ENCODE results near the gene ITGA11.

Gene ITGA11

GRCh38 chr15:68447976-68448755 is 16.2 kb upstream of the ITGA11 start:
- DNase-seq: no peak

DNA sequence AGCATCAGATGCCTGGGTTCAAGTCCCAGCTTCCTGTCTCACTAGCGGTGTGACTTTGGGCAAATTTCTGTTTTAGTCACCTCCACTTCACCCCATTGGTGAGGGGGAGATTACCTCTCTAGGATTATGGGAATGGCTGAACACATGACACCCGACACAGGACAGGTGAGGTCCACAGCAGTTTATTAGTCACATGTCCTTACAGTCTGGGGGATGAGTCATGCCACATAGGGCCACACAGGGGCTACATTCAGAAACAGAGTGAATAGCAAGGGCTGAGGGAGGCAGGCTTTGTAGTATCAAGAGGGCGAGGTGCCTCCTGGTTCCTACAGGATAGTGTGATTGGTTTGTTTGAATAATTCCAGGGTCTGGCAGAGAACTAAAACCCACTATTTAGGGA is 15.2 kb upstream of the ITGA11 start:
- no peak for DNase-seq

- no peak for DNase-seq
These were observed 13.4 kb upstream of the ITGA11 start for GRCh38 chr15:68445351-68445750.

GRCh38 chr15:68444336-68444735 is 12.4 kb upstream of the ITGA11 start:
- no peak for DNase-seq

GRCh38 chr15:68442903-68443302 is 10.9 kb upstream of the ITGA11 start:
- DNase-seq: no peak

GRCh38 chr15:68442041-68442440 is 10.1 kb upstream of the ITGA11 start:
- DNase-seq: no peak

DNA sequence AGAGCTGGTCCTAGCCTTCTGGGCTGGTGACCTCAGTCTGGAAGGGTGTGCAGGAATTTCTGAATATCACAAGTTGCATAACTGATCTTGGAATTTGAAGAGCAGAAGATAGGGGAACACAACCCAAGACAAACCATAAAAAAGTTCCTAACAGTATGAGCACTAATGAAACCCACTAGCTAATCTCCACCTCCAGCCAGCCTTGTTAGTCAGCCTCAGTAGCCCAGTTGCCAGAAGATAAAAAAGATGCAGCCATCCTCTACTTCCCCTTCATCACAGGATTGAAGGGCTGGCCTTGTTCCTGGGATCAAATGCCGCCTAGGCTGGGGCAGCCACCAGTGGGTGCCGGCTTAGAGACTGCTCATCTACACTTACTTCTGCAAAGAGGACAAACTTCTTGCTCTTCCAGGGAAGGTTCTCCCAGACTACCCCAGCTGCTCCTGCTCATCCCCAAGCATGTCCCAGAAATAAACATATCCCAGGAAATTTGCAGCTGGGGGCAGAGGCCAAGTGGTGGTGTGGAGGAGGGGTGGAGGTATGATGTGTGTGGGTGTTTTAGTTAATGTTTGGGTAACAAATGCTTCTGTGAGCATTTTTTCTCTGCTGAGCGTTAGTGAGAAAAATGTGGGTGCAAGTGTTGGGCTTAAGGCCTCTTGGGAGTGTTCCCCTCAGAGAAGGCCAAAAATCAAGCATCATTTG is 9.2 kb upstream of the ITGA11 start:
- DNase-seq: no peak

GRCh38 chr15:68440136-68440535 is 8.2 kb upstream of the ITGA11 start:
- no peak for DNase-seq

GRCh38 chr15:68439506-68439905 is 7.5 kb upstream of the ITGA11 start:
- DNase-seq: no peak

- DNase-seq: no peak
These were observed 4.7 kb upstream of the ITGA11 start for GRCh38 chr15:68436680-68437079.

DNA sequence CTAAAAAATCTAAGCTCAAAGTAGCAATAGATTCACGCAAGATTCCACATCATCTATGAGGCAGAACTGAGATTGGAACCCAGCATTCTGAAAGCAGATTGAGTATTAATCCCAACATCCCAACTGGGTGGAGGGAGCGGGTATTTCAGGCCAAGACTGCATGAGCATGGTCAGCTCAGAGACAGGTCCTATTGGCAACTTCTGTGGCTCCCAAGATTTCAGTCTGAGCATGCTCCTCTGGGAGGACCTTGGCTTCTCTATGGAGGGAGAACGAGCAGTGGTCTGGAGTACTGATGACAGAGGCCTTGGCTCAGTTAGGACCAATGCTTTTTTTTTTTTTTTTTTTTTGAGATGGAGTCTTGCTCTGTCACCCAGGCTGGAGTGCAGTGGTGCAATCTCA is 4.0 kb upstream of the ITGA11 start:
- no peak for DNase-seq

- no peak for DNase-seq
These were observed 2.1 kb upstream of the ITGA11 start for GRCh38 chr15:68434021-68434420.

GRCh38 chr15:68433551-68433950 is 1.6 kb upstream of the ITGA11 start:
- no peak for DNase-seq

- no peak for DNase-seq
These were observed 590 bp upstream of the ITGA11 start for GRCh38 chr15:68432441-68433064.

DNA sequence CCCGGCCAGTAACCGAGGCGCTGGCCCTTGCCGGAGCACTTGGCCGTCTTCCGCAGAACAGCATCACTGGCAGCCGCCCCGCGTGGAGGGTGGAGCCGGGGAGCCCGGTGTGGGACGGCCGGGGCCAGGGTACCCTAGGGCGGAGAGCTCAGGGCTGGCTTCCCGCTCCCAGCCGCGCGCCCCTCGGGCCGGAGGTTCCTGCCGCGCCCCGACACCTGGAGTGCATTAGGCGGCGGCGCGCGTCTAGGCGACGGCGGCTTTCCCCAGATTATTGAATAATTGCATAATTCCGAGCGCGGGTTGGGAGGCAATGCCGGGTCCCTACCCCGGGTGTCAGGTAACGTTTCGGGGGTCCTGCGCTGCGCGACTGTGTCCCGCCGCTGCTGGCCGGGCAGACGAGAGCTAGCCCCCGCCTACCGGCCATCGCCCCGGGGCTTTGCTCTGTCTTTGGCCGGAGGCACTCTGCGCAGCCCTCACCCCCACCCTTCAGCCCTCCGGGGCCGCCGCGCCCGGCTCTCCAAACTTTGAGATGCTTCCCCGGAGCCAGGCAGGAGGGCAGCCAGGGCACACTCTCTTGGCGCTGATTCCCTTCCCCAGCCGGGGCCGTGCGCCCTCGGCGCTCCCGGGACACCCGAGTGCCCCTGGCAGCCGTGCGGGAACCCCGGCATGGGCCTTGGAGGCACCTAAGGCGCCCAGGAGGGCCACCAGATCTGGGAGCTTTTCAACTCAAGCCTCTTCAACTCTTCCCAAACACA is 749 bp downstream of the ITGA11 start:
- no peak for DNase-seq

GRCh38 chr15:68430471-68431036 is 1.4 kb downstream of the ITGA11 start:
- DNase-seq: no peak

DNA sequence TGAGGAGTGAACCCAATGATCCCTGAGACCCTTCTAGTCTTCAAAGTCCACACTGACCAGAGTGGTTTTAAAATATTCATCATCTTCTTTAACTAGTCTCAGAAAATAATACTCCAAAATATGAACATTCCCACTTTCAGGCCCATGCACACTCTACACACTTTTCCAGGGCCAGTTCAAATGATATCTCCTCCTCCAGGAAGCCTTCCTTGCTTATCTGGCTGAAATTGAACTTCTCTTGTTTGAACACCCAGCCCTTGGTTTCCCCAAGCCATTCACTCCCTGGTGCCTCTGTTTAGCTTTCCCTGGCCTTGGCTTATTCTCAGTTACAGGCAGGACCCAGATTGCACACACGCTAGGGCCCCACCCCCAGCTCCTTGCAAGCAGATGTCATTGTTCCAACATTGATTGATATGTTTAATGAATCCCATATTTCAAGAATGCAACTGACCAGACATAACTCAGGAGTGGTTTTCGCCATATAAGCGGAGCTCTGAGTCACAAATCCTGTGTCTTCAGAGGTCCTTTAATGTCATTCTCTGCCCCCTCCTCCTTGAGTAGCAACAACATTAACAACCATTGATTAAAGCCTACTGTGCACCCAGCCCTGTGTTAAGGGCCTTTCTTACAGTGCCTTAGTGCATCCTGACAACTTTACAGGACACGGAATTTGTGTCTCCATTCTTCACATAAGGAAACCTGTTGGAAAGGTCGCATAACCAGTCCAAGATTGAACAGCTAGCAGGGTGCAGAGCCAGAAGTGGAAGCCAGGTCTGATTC is 2.1 kb downstream of the ITGA11 start:
- no peak for DNase-seq

- no peak for DNase-seq
These were observed 3.5 kb downstream of the ITGA11 start for GRCh38 chr15:68428431-68428940.

GRCh38 chr15:68427963-68428362 is 4.0 kb downstream of the ITGA11 start:
- no peak for DNase-seq

GRCh38 chr15:68427366-68427765 is 4.6 kb downstream of the ITGA11 start:
- DNase-seq: no peak

GRCh38 chr15:68426116-68426515 is 5.8 kb downstream of the ITGA11 start:
- no peak for DNase-seq
